ENCODE data around the gene SNAPC1.

SNAPC1 gene

DNA sequence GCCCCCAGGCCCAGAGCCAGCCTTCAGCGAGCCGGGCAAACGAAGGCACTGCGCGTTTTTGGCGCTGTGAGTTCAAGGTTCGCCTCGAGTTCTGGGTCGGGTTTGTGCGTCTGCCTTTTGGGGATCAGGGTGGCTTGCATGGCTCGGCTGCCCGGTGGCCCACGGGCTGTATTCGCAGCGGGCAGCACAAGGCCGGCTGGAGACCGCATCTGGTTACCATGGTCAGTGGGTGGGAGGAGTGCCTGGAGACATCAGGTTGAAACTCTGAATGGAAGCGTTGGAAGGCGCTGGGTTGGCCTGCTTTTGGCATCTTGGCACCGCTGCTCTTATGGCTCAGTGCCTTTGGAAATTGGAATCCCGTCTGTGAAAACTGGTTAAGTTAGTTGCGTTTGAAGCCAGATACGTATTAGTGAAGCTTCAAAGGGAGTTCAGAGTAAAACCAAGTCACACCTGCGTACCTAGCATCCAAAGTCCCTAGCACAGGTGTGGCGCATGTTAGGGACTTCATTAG, 50.9 kb downstream of the SNAPC1 start:
- no peak for DNase-seq

DNA sequence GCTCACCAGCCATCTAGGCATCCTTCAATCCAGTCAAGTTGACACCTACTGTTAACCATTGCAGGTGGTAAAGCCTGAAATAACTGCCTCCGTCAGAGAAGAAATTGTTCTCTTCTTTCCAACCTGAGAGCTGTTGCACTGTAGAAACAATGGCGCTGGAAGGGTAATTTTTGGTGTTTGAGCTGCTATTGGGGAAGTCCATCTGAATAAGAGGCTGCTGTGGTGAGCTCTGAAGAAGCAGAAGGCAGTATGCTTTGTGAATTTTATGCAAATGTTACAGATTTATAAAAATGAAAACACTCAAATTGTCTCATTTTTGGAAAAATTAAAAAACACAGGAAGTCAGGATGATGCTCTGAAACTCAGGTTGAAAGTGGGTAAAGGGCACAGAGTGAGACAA, 60.2 kb downstream of the SNAPC1 start:
- DNase-seq: no peak

DNA sequence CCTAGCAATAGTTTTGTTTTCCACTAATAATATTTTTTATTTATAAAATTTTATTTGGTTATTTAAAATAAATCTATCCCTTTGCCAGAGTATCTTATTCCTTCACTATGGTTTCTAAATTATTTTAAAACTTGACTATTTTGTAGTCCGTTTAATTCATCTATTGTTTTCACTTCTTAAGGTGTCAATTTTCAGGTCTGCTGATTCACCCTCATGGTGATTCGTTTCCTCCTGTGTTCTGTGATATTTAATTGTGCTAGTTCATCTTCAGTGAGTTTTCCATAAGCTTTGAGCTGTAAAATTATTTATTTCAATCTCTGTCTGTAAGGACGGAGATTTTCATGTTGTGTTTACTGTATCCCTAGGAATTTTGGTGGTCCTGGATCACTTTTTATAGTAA, 70.6 kb downstream of the SNAPC1 start:
- DNase-seq: no peak

DNA sequence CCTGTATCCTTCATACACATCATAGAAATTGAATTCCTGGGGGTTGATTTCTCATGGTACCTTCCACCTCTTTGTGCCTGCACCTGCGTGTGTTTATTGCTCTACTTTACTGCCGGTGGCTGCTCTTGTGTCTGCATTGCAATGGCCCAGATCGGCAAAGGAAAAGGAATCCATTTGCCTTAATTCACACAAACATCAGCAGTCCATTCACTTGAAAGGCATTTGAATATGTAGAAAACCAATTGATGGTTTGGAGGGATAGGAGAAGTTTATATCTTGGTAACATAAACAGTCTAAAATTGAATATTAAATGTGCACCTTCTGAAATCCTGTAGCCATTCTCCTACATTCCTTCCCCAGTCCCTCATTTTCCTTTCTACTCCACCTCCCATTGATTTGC, 74.0 kb downstream of the SNAPC1 start:
- DNase-seq: no peak

DNA sequence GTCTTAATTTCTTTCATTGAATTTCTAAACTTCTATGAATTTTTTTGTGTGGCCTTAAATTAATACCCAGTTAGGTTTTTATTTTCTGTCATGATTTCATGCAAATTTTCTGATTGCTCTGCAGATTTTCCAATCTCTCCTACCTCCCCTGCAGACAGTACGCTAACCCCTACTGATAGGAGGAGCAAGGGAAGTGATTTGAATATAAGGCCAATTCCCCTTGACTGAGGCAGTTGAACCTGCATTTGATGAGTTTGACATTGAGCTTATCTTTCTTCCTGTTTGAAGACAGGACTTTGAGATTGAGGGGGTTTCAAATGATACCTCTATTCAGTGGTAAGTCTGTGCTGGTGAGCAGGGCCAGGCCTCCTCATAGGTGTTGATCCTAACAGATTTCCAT, 74.6 kb downstream of the SNAPC1 start:
- no peak for DNase-seq

DNA sequence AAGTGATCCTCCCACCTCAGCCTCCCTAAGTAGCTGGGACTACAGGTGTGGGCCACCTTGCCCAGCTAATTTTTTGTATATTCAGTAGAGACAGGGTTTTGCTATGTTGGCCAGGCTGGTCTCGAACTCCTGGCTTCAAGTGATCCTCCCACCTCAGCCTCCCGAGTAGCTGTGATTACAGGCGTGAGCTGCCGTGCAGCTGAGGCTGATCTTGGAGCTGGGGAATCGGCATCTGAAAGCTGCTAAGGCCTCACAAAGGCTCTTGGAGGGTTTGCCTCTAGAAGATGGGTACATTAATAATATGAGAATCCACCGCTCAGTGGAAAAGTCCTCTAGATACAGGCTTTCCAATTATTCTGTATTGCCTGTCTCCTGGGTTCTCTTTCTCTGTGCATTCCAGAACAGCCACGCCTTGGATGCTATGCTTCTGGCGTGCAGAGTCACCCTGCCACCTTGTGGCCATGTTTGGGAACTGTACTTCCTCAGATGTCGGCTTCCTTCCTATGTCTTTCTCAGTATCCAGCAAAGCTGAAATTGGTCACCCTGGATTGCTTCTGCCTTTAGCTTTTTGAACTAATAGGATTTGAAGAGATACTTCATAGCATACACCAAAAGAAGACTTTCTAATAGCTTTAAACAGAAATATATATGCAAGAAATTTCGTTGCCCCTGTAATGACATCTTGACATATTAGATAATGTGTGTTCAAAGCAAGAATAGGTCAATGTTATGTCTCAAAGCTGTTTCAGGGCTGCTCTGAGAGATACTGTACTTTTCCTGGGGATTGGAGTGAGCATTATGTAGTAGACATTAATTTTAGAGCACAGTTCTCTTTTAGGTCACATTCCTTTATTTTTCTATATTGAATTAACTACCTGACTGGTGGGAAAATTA, 75.4 kb downstream of the SNAPC1 start:
- peak; percentile 88 for DNase-seq

DNA sequence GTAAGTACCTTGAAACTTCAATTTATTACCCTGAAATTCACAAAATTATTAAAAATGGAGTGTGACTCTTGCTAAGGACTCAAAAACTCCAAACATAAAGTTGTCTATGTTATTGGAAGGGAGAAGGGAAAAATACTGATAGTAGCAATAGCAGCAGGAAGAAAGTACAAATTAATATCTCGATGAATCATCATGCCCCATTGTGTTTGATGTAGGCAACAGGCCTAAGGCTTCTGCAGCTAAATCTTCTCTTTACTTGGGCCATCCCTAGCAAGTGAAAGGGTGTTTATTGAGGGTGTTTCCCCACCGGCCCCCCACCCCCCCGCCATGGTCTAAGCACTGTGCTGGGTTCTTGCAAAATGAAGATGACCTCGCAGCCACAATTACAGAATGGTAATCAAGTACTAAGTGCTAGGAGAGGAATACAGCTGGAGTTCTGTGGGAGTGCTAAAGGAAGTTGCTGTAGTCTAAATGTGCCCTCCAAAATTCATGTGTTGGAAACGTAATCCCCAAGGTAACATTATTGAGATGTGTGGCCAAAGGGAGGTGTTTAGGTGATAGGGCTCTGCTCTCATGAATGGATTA, 76.5 kb downstream of the SNAPC1 start:
- no peak for DNase-seq

DNA sequence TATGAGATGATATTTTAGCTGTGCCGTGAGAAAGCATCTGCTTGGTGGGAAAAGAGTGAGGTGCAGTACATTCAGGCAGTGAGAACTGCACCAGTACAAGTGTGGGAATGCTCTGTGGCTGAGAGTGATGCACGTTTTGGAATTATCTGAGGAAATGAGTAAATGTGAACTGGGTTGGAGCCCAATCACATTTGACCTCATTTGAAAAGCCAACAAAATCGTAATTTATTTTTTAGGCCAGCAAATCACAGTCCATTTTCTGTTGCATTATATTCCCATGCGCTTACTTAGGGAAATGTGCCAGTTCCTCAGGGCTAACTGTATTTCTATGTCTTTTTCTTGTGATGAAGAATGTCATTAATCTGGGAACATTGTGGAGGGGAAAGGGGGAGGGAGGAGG, 77.3 kb downstream of the SNAPC1 start:
- no peak for DNase-seq

DNA sequence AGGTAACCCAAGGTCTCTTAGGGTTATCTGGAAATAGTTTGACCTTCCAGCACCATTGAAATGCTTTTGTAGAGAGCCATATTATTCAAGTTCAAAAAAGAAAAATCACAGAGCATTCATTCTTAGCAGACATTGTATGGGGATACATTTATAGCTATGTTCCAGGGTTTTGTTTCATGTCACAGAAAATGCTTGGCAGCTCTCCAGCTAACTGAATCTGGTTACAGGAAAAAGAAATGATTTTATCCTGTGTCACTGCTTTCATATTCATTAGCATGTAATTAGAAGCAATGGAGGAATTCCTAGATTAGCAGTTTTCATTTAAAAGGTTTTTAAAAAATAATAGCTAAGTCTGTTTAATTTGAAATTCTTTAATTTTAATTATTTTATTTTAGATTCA, 78.9 kb downstream of the SNAPC1 start:
- DNase-seq: peak; percentile 33

Measured in NCI-H1694 treated with DMSO at 0.1 percent for 48 hours (cell line).